HL-60 (cell line): ENCODE results near the gene RGR.

Source experiments
- DNase-seq, 2 experiments: peaks; one replicate each; pipeline ENCODE4 v3.0.0-alpha.2; 2010 to 2020; ENCODE audit warnings: low read depth in 1 of 2, low spot score in 1 of 2
- H3K27ac ChIP-seq: fragments of 250-450 bp; sonication (Bioruptor Pico); replicated peaks from 2 replicates; pipeline ENCODE4 v1.5.1; 2020; ENCODE audit warnings: mild to moderate bottlenecking, moderate library complexity
- H3K27me3 ChIP-seq: fragments of 250-450 bp; sonication (Bioruptor Pico); 2 replicates; pipeline ENCODE4 v1.5.1; 2021; ENCODE audit warnings: mild to moderate bottlenecking, moderate library complexity; ENCODE audit not compliant: insufficient read depth, poor library complexity, severe bottlenecking
- H3K4me3 ChIP-seq: replicated peaks from 2 replicates; pipeline ENCODE4 v1.5.1; 2011; ENCODE audit warnings: mild to moderate bottlenecking, control low read depth, low read length; ENCODE audit not compliant: insufficient read depth
- CTCF ChIP-seq: IDR thresholded peaks from one replicate; pipeline ENCODE4 v1.5.1; 2011; ENCODE audit warnings: low read length, control low read depth, inconsistent platforms; ENCODE audit not compliant: insufficient read depth
- GABPA ChIP-seq: IDR thresholded peaks from 2 replicates; pipeline ENCODE4 v1.6.1; 2012; ENCODE audit warnings: low read depth
- POLR2AphosphoS5 ChIP-seq: IDR thresholded peaks from 2 replicates; pipeline ENCODE4 v1.6.1; 2012; ENCODE audit warnings: low read depth
- REST ChIP-seq: IDR thresholded peaks from 2 replicates; pipeline ENCODE4 v1.6.1; 2012; ENCODE audit warnings: low read depth; ENCODE audit not compliant: insufficient replicate concordance
- SPI1 ChIP-seq: IDR thresholded peaks from 2 replicates; pipeline ENCODE4 v1.6.1; 2012; ENCODE audit warnings: low read depth, mild to moderate bottlenecking, borderline replicate concordance

The RGR gene

GRCh38 chr10:84233940-84234339 lies 10.9 kb upstream of the RGR start:
- Histone ChIP-seq H3K27ac (no peak overlapping the region), H3K27me3 (no peaks in the 10 kb centered on the region), H3K4me3 (no peak overlapping the region)
- TF ChIP-seq REST (no peak), GABPA (no peak), SPI1 (no peak), CTCF (no peak), POLR2AphosphoS5 (no peak)
- no peak for DNase-seq

GRCh38 chr10:84234479-84234878 lies 10.4 kb upstream of the RGR start:
- no peaks in the 10 kb centered on the region for H3K27me3 ChIP-seq
- no peak for TF ChIP-seq CTCF
- TF ChIP-seq REST, result no peak
- TF ChIP-seq GABPA, result no peak
- no peak for TF ChIP-seq POLR2AphosphoS5
- no peak for TF ChIP-seq SPI1

GRCh38 chr10:84235096-84235495 lies 9.8 kb upstream of the RGR start:
- H3K27me3 ChIP-seq, result no peaks in the 10 kb centered on the region
- DNase-seq, result no peak
- TF ChIP-seq REST (no peak), CTCF (no peak), SPI1 (no peak), POLR2AphosphoS5 (no peak), GABPA (no peak)

More at GRCh38 chr10:84234479-84234878, 10.4 kb upstream of the RGR start:
- no peak for DNase-seq
- H3K4me3 ChIP-seq, result no peak overlapping the region
- no peak overlapping the region for H3K27ac ChIP-seq

More at GRCh38 chr10:84235096-84235495, 9.8 kb upstream of the RGR start:
- H3K4me3 ChIP-seq, result no peak overlapping the region
- no peak overlapping the region for H3K27ac ChIP-seq
